ENCODE data around the gene TRMT1L. TPM values are rescaled to one million over a fixed set of nuclear protein-coding genes. Genes with fewer than 3 reads are reported as not detected.
"Not testable (repeated sequence)": the region's sequence is repeated elsewhere in the genome, so short reads cannot be mapped to it uniquely, and the experiment has no call there.

The TRMT1L gene, protein sequence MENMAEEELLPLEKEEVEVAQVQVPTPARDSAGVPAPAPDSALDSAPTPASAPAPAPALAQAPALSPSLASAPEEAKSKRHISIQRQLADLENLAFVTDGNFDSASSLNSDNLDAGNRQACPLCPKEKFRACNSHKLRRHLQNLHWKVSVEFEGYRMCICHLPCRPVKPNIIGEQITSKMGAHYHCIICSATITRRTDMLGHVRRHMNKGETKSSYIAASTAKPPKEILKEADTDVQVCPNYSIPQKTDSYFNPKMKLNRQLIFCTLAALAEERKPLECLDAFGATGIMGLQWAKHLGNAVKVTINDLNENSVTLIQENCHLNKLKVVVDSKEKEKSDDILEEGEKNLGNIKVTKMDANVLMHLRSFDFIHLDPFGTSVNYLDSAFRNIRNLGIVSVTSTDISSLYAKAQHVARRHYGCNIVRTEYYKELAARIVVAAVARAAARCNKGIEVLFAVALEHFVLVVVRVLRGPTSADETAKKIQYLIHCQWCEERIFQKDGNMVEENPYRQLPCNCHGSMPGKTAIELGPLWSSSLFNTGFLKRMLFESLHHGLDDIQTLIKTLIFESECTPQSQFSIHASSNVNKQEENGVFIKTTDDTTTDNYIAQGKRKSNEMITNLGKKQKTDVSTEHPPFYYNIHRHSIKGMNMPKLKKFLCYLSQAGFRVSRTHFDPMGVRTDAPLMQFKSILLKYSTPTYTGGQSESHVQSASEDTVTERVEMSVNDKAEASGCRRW
- total RNA-seq: 10 to 100 TPM in 4 of 6 donors, 1 to 10 TPM in 2; 7.3 to 42.2 (median 13.6) TPM

DNA sequence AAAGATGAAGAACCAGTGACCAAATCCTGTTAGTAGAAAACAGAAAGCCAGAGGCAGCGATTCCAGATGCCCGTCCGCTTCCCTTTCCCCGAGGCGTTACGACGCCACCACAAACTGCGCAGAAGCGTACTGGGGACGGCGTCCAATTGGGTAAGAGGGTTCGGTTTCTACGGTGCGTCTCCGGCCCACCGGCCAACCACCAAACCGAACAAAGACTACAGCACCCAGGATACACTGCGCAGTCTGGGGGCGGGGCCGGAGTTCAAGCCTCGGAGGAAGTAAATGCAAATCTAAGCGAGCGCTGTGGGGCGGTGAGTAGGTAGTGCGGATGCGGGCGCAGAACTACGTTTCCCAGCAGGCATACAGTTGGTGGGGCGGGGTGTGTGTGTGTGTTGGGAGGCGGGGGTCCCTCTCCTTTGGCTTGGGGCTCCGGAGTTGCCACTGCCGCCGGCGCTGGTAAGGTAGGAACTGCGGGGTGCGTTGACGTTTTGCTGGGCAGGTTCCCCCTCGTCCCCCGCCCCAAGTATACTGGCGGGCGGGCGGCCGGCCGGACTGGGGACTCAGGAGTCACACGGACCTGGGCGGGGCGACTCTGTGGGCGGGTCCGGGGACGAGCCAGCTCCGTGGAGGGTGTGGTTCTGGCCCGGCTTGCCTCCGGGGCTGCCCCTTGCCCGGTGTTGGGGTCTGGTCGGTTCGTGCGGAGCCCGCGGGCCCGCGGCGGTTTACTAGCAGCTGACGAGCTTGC, at the start of gene TRMT1L, which contains the start of gene SWT1:
TRMT1L (minus strand) TSS at position 100 of the 745 bp plus-strand sequence. CDS start 241 bp downstream, outside the sequence.
SWT1 (plus strand) TSS at position 314 of the 745 bp plus-strand sequence. CDS start 3,675 bp downstream, outside the sequence.
- peak; percentile 99 to 100 for DNase-seq
- TF ChIP-seq, protein P1, sequence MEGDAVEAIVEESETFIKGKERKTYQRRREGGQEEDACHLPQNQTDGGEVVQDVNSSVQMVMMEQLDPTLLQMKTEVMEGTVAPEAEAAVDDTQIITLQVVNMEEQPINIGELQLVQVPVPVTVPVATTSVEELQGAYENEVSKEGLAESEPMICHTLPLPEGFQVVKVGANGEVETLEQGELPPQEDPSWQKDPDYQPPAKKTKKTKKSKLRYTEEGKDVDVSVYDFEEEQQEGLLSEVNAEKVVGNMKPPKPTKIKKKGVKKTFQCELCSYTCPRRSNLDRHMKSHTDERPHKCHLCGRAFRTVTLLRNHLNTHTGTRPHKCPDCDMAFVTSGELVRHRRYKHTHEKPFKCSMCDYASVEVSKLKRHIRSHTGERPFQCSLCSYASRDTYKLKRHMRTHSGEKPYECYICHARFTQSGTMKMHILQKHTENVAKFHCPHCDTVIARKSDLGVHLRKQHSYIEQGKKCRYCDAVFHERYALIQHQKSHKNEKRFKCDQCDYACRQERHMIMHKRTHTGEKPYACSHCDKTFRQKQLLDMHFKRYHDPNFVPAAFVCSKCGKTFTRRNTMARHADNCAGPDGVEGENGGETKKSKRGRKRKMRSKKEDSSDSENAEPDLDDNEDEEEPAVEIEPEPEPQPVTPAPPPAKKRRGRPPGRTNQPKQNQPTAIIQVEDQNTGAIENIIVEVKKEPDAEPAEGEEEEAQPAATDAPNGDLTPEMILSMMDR (IDR thresholded peaks at IDR 0.05): no peak
- TF ChIP-seq POLR2AphosphoS5 (IDR thresholded peaks at IDR 0.05) (peak; percentile 99), EP300 (IDR thresholded peaks at IDR 0.05) (no peak), POLR2A (IDR thresholded peaks at IDR 0.05) (peak; percentile 95 to 99 (median 96))
- no peaks in the 10 kb centered on the region for H3K9me3 ChIP-seq
- 0 to 1% methylated on average over 40 to 55 of the region's 63 CpGs for WGBS, 2 donors
- H3K4me3 ChIP-seq: peak within 1 kb of the TSS; percentile 73 to 93 (median 76)
- H3K36me3 ChIP-seq: peaks cover 0 to 6% (median 0%) of the 10 kb centered on the region in 4 donors
- H3K27me3 ChIP-seq: no peaks in the 10 kb centered on the region
- H3K27ac ChIP-seq: peak within 1 kb of the TSS; percentile 98 to 99 (median 99)
- peaks cover 14 to 37% (median 22%) of the 10 kb centered on the region in 4 donors for H3K4me1 ChIP-seq
- peak; percentile 98 to 100 for ATAC-seq (ENCODE audit: low FRiP score in 2 of 2)

DNA sequence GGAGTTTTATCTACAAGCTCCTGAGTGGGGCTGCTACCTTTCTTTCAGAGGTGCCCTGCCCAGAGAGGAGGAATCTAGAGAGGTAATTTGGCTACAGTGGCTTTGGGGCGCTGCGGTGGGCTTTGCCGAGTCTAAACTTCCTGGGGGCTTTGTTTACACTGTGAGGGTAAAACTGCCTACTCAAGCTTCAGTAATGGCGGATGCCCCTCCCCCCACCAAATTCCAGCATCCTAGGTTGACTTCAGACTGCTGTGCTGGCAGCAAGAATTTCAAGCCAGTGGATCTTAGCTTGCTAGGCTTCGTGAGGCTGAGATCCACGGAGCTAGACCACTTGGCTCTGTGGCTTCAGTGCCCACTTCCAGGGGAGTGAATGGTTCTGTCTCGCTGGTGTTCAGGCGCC, 44.1 kb upstream of the TRMT1L start:
- WGBS, 2 donors: 85 to 95% methylated on average over 3 to 8 of the region's 8 CpGs
- Histone ChIP-seq H3K36me3 (peaks cover 0 to 17% (median 2%) of the 10 kb centered on the region in 4 donors), H3K4me1 (no peaks in the 10 kb centered on the region), H3K9me3 (peaks cover 0 to 5% (median 0%) of the 10 kb centered on the region in 4 donors), H3K4me3 (no peak overlapping the region), H3K27ac (no peak overlapping the region), H3K27me3 (no peaks in the 10 kb centered on the region)
- TF ChIP-seq, protein P1 (IDR thresholded peaks at IDR 0.05): no peak
- TF ChIP-seq POLR2A (IDR thresholded peaks at IDR 0.05) (no peak), EP300 (IDR thresholded peaks at IDR 0.05) (no peak), POLR2AphosphoS5 (IDR thresholded peaks at IDR 0.05) (no peak)
- no peak for DNase-seq
- ATAC-seq (ENCODE audit: low FRiP score in 2 of 2): no peak

DNA sequence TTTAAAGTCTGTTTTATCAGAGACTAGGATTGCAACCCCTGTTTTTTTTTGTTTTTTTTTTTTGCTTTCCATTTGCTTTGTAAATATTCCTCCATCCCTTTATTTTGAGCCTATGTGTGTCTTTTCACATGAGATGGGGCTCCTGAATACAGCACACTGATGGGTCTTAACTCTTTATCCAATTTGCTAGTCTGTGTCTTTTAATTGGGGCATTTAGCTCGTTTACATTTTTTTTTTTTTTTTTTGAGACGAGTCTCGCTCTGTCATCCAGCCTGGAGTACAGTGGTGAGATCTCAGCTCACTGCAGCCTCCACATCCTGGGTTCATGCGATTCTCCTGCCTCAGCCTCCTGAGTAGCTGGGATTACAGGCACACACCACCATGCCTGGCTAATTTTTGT, 42.0 kb upstream of the TRMT1L start:
- 97 to 98% methylated on average over 4 of the region's 4 CpGs for WGBS, 2 donors
- not testable (repeated sequence) for H3K27ac ChIP-seq; H3K9me3 ChIP-seq; H3K4me1 ChIP-seq; H3K4me3 ChIP-seq; H3K27me3 ChIP-seq; ATAC-seq (ENCODE audit: low FRiP score in 2 of 2); DNase-seq
- H3K36me3 ChIP-seq: peaks cover 0 to 15% (median 2%) of the 10 kb centered on the region in 4 donors

DNA sequence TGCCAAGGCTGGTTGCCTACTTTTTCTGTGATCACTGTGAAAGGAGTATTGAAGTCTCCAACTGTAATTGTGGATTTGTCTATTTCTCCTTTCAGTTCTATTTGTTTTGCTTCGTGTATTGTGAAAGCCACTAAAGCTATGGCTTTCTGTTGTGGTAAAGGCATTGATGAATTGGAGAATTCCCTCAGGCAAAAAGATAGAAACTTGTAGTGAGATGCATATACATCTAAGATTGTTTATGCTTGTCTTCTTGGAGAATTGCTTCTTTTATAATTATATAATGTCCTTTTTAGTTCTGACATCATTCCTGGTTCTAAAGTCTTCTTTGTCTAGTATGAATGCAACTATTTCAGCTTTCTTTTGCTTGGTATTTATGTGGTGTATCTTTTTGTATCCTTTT, 37.0 kb upstream of the TRMT1L start:
- no peaks in the 10 kb centered on the region for H3K27me3 ChIP-seq
- peaks cover 0 to 18% (median 1%) of the 10 kb centered on the region in 4 donors for H3K36me3 ChIP-seq
- no peak overlapping the region for H3K4me3 ChIP-seq
- peaks cover 0 to 5% (median 0%) of the 10 kb centered on the region in 4 donors for H3K9me3 ChIP-seq
- ATAC-seq (ENCODE audit: low FRiP score in 2 of 2) (no peak), DNase-seq (no peak)
- H3K27ac ChIP-seq: no peak overlapping the region
- WGBS, 2 donors: 69 to 89% methylated on average over 1 of the region's 1 CpG
- no peaks in the 10 kb centered on the region for H3K4me1 ChIP-seq
- TF ChIP-seq, protein P1 (IDR thresholded peaks at IDR 0.05): no peak
- TF ChIP-seq POLR2AphosphoS5 (IDR thresholded peaks at IDR 0.05) (no peak), POLR2A (IDR thresholded peaks at IDR 0.05) (no peak), EP300 (IDR thresholded peaks at IDR 0.05) (no peak)
